ENCODE data around the gene CA7. TPM values are rescaled to one million over a fixed set of nuclear protein-coding genes. Genes with fewer than 3 reads are reported as not detected.

The CA7 gene
- total RNA-seq, 4 donors from 2014 or later = 0.19 TPM; not detected in 3

GRCh38 chr16:66888647-66889615 lies 44.7 kb downstream of the CA7 start:
- no peaks in the 10 kb centered on the region for H3K9me3 ChIP-seq

DNA sequence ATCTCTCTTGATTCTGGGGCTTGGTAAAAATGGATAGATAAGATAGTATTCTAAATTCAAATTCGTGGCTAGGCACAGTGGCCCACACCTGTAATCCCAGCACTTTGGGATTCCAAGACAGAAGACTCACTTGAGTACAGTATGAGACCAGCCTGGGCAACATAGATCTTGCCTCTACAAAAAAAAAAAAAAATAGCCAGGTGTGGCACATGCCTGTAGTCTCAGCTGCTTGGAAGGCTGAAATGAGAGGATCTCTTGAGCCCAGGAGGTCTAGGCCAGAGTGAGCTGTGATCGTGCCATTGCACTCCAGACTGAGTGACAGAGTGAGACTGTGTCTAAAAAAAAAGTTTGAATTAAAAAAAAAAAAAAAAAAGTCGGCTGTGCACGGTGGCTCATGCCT lies 45.4 kb downstream of the CA7 start:
- Histone ChIP-seq H3K4me3 (no peak overlapping the region), H3K36me3 (peaks cover 0 to 11% of the 10 kb centered on the region in 2 donors), H3K27ac (no peak overlapping the region), H3K4me1 (no peaks in the 10 kb centered on the region), H3K9me3 (no peaks in the 10 kb centered on the region), H3K27me3 (no peaks in the 10 kb centered on the region)
- in situ Hi-C loops (cut with MboI; ENCODE audit: low sequenced_read_pairs in 4 of 4) (no loop called here), intact Hi-C loops (cut with DNase I; ENCODE audit: low total_unique reads) (no loop called here)
- no peak for ATAC-seq
- TF ChIP-seq, protein P1, sequence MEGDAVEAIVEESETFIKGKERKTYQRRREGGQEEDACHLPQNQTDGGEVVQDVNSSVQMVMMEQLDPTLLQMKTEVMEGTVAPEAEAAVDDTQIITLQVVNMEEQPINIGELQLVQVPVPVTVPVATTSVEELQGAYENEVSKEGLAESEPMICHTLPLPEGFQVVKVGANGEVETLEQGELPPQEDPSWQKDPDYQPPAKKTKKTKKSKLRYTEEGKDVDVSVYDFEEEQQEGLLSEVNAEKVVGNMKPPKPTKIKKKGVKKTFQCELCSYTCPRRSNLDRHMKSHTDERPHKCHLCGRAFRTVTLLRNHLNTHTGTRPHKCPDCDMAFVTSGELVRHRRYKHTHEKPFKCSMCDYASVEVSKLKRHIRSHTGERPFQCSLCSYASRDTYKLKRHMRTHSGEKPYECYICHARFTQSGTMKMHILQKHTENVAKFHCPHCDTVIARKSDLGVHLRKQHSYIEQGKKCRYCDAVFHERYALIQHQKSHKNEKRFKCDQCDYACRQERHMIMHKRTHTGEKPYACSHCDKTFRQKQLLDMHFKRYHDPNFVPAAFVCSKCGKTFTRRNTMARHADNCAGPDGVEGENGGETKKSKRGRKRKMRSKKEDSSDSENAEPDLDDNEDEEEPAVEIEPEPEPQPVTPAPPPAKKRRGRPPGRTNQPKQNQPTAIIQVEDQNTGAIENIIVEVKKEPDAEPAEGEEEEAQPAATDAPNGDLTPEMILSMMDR (IDR thresholded peaks at IDR 0.05 in 4 of 5, conservative IDR thresholded peaks at IDR 0.05 in 1 of 5) = no peak
- no peak for TF ChIP-seq POLR2A (IDR thresholded peaks at IDR 0.05)
- no peak for DNase-seq

More at GRCh38 chr16:66888647-66889615, 44.7 kb downstream of the CA7 start:
- Histone ChIP-seq H3K36me3 (peaks cover 0 to 15% of the 10 kb centered on the region in 2 donors), H3K27me3 (no peaks in the 10 kb centered on the region), H3K4me3 (no peak overlapping the region), H3K4me1 (no peaks in the 10 kb centered on the region), H3K27ac (no peak overlapping the region)
- no peak for TF ChIP-seq POLR2A (IDR thresholded peaks at IDR 0.05)
- TF ChIP-seq, protein P1 (IDR thresholded peaks at IDR 0.05 in 4 of 5, conservative IDR thresholded peaks at IDR 0.05 in 1 of 5) = no peak
- intact Hi-C loops (cut with DNase I; ENCODE audit: low total_unique reads) = no loop called here
- DNase-seq = no peak
- in situ Hi-C loops (cut with MboI; ENCODE audit: low sequenced_read_pairs in 4 of 4) = no loop called here
- no peak for ATAC-seq

DNA sequence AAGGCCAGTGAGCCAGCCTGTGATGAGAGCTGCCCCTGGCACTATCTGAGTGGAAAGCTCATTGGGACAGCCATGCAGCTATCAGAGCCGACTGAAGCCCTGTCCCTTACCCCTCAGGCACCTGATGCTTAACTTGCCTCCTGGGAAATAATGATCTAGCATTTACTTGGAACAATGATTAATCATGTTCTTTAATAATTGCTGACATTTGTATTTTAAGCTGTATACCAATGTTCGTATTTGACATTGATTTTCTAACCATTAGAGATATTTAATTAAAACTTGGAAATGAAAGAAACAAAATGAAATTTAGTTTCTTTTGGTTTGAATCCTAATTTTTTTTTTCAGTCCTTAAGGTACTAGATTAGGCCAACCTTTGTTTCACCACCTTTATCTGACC lies 46.6 kb downstream of the CA7 start:
- ATAC-seq (no peak), DNase-seq (no peak)
- Histone ChIP-seq H3K4me3 (no peak overlapping the region), H3K36me3 (no peaks in the 10 kb centered on the region), H3K27me3 (no peaks in the 10 kb centered on the region), H3K9me3 (no peaks in the 10 kb centered on the region), H3K27ac (peak overlapping the region in 1 of 4 donors; percentile 8), H3K4me1 (peaks cover 0 to 4% of the 10 kb centered on the region in 2 donors)
- intact Hi-C loops (cut with DNase I; ENCODE audit: low total_unique reads) = no loop called here
- in situ Hi-C loops (cut with MboI; ENCODE audit: low sequenced_read_pairs in 4 of 4) = no loop called here
- TF ChIP-seq, protein P1 (IDR thresholded peaks at IDR 0.05 in 4 of 5, conservative IDR thresholded peaks at IDR 0.05 in 1 of 5) = no peak
- no peak for TF ChIP-seq POLR2A (IDR thresholded peaks at IDR 0.05)

- ATAC-seq (no peak), DNase-seq (no peak)
- no peaks in the 10 kb centered on the region for H3K36me3 ChIP-seq
- intact Hi-C loops (cut with DNase I; ENCODE audit: low total_unique reads) (no loop called here), in situ Hi-C loops (cut with MboI; ENCODE audit: low sequenced_read_pairs in 4 of 4) (no loop called here)
- H3K4me1 ChIP-seq = peaks cover 0 to 4% of the 10 kb centered on the region in 2 donors
- TF ChIP-seq POLR2A (IDR thresholded peaks at IDR 0.05) = no peak
- TF ChIP-seq, protein P1 (IDR thresholded peaks at IDR 0.05 in 4 of 5, conservative IDR thresholded peaks at IDR 0.05 in 1 of 5) = no peak
- no peaks in the 10 kb centered on the region for H3K27me3 ChIP-seq
- no peak overlapping the region for H3K4me3 ChIP-seq
- H3K27ac ChIP-seq = no peak overlapping the region
- no peaks in the 10 kb centered on the region for H3K9me3 ChIP-seq
These were observed 47.1 kb downstream of the CA7 start for GRCh38 chr16:66891360-66891759.

Measured in gastrocnemius medialis (tissue), 4 donors.